ENCODE measurements around the gene INSR. TPM values are rescaled to one million over a fixed set of nuclear protein-coding genes. Genes with fewer than 3 reads are reported as not detected.

INSR gene
- total RNA-seq, 1 donor from 2014 or later = 32.5 TPM

DNA sequence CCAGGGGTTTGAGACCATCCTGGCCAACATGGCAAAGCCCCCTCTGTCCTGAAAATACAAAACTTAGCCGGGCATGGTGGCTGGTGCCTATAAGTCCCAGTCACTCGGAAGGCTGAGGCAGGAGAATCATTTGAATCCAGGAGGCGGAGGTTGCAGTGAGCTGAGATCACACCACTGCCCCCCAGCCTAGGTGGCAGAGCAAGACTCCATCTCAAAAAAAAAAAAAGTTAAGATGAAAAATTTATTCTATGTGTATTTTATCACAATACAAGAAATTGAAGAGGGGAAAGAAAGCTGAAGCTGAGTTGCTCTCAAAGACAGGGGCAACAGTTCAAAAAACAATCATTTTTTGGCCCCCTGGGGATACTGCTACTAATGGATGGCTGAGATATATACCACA is 31.1 kb downstream of the INSR start:
- Mint-ChIP-seq H3K4me3 (ENCODE audit: unreplicated experiment) (no peak overlapping the region), H3K36me3 (ENCODE audit: low read depth) (peaks cover 18% of the 10 kb centered on the region), H3K27me3 (ENCODE audit: low read depth) (no peaks in the 10 kb centered on the region), H3K4me1 (ENCODE audit: low read depth) (no peaks in the 10 kb centered on the region), H3K27ac (ENCODE audit: unreplicated experiment) (no peak overlapping the region), H3K9me3 (ENCODE audit: low read depth) (peaks cover 4% of the 10 kb centered on the region)
- TF ChIP-seq, protein P1, sequence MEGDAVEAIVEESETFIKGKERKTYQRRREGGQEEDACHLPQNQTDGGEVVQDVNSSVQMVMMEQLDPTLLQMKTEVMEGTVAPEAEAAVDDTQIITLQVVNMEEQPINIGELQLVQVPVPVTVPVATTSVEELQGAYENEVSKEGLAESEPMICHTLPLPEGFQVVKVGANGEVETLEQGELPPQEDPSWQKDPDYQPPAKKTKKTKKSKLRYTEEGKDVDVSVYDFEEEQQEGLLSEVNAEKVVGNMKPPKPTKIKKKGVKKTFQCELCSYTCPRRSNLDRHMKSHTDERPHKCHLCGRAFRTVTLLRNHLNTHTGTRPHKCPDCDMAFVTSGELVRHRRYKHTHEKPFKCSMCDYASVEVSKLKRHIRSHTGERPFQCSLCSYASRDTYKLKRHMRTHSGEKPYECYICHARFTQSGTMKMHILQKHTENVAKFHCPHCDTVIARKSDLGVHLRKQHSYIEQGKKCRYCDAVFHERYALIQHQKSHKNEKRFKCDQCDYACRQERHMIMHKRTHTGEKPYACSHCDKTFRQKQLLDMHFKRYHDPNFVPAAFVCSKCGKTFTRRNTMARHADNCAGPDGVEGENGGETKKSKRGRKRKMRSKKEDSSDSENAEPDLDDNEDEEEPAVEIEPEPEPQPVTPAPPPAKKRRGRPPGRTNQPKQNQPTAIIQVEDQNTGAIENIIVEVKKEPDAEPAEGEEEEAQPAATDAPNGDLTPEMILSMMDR (IDR thresholded peaks at IDR 0.05) = no peak
- no peak for DNase-seq (ENCODE audit: low spot score)

DNA sequence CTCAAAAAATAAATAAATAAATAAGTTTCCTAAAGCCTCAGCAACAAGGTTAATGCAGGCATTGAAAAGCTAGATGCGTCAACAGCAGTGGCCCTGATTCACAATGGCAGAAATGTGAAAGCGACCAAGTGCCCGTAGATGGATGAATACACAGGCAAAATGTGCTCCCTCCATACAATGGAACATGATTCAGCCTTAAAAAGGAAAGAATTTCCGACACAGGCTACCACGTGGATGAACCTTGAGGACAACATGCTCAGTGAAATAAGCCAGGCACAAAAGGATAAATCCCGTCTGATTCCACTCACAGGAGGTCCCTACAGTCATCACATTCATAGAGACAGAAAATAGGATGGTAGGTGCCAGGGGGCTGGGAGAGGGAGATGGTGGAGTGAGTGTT is 31.7 kb downstream of the INSR start:
- Mint-ChIP-seq H3K4me3 (ENCODE audit: unreplicated experiment) (no peak overlapping the region), H3K36me3 (ENCODE audit: low read depth) (peaks cover 16% of the 10 kb centered on the region), H3K27ac (ENCODE audit: unreplicated experiment) (no peak overlapping the region), H3K27me3 (ENCODE audit: low read depth) (no peaks in the 10 kb centered on the region), H3K9me3 (ENCODE audit: low read depth) (peaks cover 4% of the 10 kb centered on the region), H3K4me1 (ENCODE audit: low read depth) (peaks cover 2% of the 10 kb centered on the region)
- DNase-seq (ENCODE audit: low spot score) = no peak
- TF ChIP-seq, protein P1 (IDR thresholded peaks at IDR 0.05) = no peak

DNA sequence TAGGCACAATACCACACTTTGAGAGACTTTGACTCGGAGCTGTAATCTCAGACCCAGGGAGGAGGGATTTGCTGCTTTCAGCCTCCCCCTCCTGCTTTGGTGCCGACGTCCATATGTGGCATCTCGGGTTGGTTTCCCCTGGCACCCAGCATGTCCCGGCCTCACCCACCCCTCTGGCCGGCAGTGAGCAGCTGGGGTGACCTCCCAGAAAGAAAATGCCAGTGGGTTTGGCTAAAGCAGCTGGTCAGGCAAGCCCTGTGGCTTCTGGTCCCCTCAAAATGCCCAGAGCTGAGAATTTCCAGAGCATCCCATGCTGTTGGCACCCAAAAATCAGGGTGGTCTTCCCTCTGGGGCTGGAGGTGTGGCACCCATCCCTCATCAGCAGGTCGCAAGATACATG is 34.1 kb downstream of the INSR start:
- TF ChIP-seq, protein P1 (IDR thresholded peaks at IDR 0.05) = no peak
- no peak for DNase-seq (ENCODE audit: low spot score)
- H3K4me1 Mint-ChIP-seq (ENCODE audit: low read depth) = peaks cover 6% of the 10 kb centered on the region
- H3K36me3 Mint-ChIP-seq (ENCODE audit: low read depth) = peaks cover 2% of the 10 kb centered on the region
- H3K27ac Mint-ChIP-seq (ENCODE audit: unreplicated experiment) = no peak overlapping the region
- no peaks in the 10 kb centered on the region for H3K9me3 Mint-ChIP-seq (ENCODE audit: low read depth)
- H3K27me3 Mint-ChIP-seq (ENCODE audit: low read depth) = no peaks in the 10 kb centered on the region
- no peak overlapping the region for H3K4me3 Mint-ChIP-seq (ENCODE audit: unreplicated experiment)

DNA sequence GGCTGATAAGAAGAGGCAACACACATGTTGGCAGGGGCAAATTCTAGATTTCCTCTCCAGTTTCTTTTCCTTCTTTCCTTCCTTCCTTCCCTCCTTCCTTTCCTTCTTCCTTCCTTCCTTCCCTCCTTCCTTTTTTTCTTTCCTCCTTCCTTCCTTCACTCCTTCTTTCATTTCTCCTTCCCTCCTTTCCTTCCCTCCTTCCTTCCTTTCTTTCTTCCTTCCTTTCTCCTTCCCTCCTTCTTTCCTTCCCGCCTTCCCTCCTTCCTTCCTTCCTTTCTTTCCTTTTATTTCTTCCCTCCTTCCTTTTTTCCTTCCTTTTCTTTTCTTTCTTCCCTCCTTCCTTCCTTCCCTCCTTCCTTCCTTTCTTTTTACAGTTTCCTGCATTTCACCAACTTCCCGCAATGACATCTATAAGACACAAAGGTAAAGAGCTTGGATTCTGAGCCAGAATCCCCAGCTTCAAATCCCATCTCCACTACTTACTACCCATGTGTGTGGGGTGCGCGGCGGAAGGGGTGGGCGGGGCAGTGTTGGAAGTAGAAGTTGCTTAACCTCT is 35.3 kb downstream of the INSR start:
- Mint-ChIP-seq H3K27ac (ENCODE audit: unreplicated experiment) (no peak overlapping the region), H3K4me3 (ENCODE audit: unreplicated experiment) (no peak overlapping the region), H3K9me3 (ENCODE audit: low read depth) (no peaks in the 10 kb centered on the region), H3K27me3 (ENCODE audit: low read depth) (no peaks in the 10 kb centered on the region), H3K4me1 (ENCODE audit: low read depth) (peaks cover 6% of the 10 kb centered on the region), H3K36me3 (ENCODE audit: low read depth) (peaks cover 2% of the 10 kb centered on the region)
- no peak for DNase-seq (ENCODE audit: low spot score)
- TF ChIP-seq, protein P1 (IDR thresholded peaks at IDR 0.05) = no peak

DNA sequence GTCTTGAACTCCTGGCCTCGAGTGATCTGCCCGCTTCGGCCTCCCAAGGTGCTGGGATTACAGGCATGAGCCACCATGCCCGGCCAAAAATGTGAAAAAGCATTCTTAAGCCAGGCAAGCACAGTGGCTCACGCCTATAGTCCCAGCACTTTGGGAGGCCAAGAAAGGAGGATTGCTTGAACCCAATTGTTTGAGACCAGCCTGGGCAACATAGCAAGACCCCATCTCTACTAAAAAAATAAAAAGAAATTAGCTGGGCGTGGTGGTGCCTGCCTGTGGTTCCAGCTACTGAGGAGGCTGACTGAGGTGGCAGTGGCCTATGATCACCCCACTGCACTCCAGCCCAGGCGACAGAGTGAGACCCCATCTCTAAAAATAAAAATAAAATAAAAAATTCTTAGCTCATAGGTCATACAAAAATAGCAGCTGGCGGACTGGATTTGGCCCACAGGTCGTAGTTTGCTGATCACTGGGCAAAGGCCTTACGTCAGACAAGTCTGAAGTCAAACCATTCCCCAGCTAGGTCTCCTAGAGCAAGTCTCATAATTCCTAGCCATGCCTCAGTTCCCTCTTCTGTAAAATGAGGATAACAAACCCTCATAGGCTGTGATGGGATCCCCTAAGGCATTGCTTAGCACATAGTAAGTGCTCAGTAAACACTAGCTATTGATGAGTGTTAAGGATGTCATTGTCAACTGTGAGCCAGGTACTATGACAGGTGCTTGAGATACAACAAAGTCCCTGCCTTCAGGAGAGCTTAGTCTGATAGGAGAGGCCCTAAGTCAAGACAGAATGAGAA is 36.0 kb downstream of the INSR start:
- no peaks in the 10 kb centered on the region for H3K9me3 Mint-ChIP-seq (ENCODE audit: low read depth)
- no peak overlapping the region for H3K4me3 Mint-ChIP-seq (ENCODE audit: unreplicated experiment)
- TF ChIP-seq, protein P1 (IDR thresholded peaks at IDR 0.05) = no peak
- no peak overlapping the region for H3K27ac Mint-ChIP-seq (ENCODE audit: unreplicated experiment)
- no peak for DNase-seq (ENCODE audit: low spot score)
- peaks cover 6% of the 10 kb centered on the region for H3K4me1 Mint-ChIP-seq (ENCODE audit: low read depth)
- no peaks in the 10 kb centered on the region for H3K27me3 Mint-ChIP-seq (ENCODE audit: low read depth)
- H3K36me3 Mint-ChIP-seq (ENCODE audit: low read depth) = peaks cover 2% of the 10 kb centered on the region
